Measurements from ENCODE around the gene PPP2R5C.

PPP2R5C gene

GRCh38 chr14:101770183-101770582, 8.7 kb downstream of the PPP2R5C start:
- peaks cover 4% of the 10 kb centered on the region for H3K27me3 ChIP-seq (replicated peaks)
- in situ Hi-C loops (cut with HindIII; ENCODE audit: low pct_ligation_motif_present, low sequenced_read_pairs): no loop called here
- no peaks in the 10 kb centered on the region for H3K36me3 ChIP-seq (replicated peaks)
- DNase-seq: no peak
- no peak overlapping the region for H3K4me3 ChIP-seq (ENCODE audit: low read depth, low read length)
- H3K27ac ChIP-seq: no peak overlapping the region
- no peak for TF ChIP-seq CTCF (IDR thresholded peaks at IDR 0.05; ENCODE audit: low read depth, low read length, missing control alignments)

GRCh38 chr14:101772770-101773169, 11.3 kb downstream of the PPP2R5C start:
- in situ Hi-C loops (cut with HindIII; ENCODE audit: low pct_ligation_motif_present, low sequenced_read_pairs): no loop called here
- Histone ChIP-seq H3K36me3 (replicated peaks) (no peaks in the 10 kb centered on the region), H3K27me3 (replicated peaks) (peaks cover 4% of the 10 kb centered on the region), H3K4me3 (ENCODE audit: low read depth, low read length) (no peak overlapping the region), H3K27ac (no peak overlapping the region)
- TF ChIP-seq CTCF (IDR thresholded peaks at IDR 0.05; ENCODE audit: low read depth, low read length, missing control alignments): no peak
- DNase-seq: peak; percentile 18

- in situ Hi-C loops (cut with HindIII; ENCODE audit: low pct_ligation_motif_present, low sequenced_read_pairs): no loop called here
- TF ChIP-seq CTCF (IDR thresholded peaks at IDR 0.05; ENCODE audit: low read depth, low read length, missing control alignments): no peak
- no peak for DNase-seq
- H3K27ac ChIP-seq: no peak overlapping the region
- peaks cover 4% of the 10 kb centered on the region for H3K27me3 ChIP-seq (replicated peaks)
- no peak overlapping the region for H3K4me3 ChIP-seq (ENCODE audit: low read depth, low read length)
- H3K36me3 ChIP-seq (replicated peaks): no peaks in the 10 kb centered on the region
These were observed 11.9 kb downstream of the PPP2R5C start for GRCh38 chr14:101773378-101773777.

- DNase-seq: no peak
- Histone ChIP-seq H3K4me3 (ENCODE audit: low read depth, low read length) (no peak overlapping the region), H3K27me3 (replicated peaks) (peaks cover 5% of the 10 kb centered on the region), H3K27ac (no peak overlapping the region), H3K36me3 (replicated peaks) (no peaks in the 10 kb centered on the region)
- no peak for TF ChIP-seq CTCF (IDR thresholded peaks at IDR 0.05; ENCODE audit: low read depth, low read length, missing control alignments)
- in situ Hi-C loops (cut with HindIII; ENCODE audit: low pct_ligation_motif_present, low sequenced_read_pairs): no loop called here
These were observed 12.7 kb downstream of the PPP2R5C start for GRCh38 chr14:101774006-101774795.

- no peak for DNase-seq
- no peak for TF ChIP-seq CTCF (IDR thresholded peaks at IDR 0.05; ENCODE audit: low read depth, low read length, missing control alignments)
- Histone ChIP-seq H3K27me3 (replicated peaks) (peaks cover 11% of the 10 kb centered on the region), H3K4me3 (ENCODE audit: low read depth, low read length) (no peak overlapping the region), H3K36me3 (replicated peaks) (no peaks in the 10 kb centered on the region), H3K27ac (no peak overlapping the region)
- in situ Hi-C loops (cut with HindIII; ENCODE audit: low pct_ligation_motif_present, low sequenced_read_pairs): no loop called here
These were observed 13.3 kb downstream of the PPP2R5C start for GRCh38 chr14:101774814-101775213.

- DNase-seq: no peak
- Histone ChIP-seq H3K4me3 (ENCODE audit: low read depth, low read length) (no peak overlapping the region), H3K27me3 (replicated peaks) (peaks cover 21% of the 10 kb centered on the region), H3K36me3 (replicated peaks) (no peaks in the 10 kb centered on the region), H3K27ac (no peak overlapping the region)
- in situ Hi-C loops (cut with HindIII; ENCODE audit: low pct_ligation_motif_present, low sequenced_read_pairs): no loop called here
- TF ChIP-seq CTCF (IDR thresholded peaks at IDR 0.05; ENCODE audit: low read depth, low read length, missing control alignments): no peak
These were observed 14.3 kb downstream of the PPP2R5C start for GRCh38 chr14:101775826-101776225.
